ENCODE results near the gene DYRK1B. TPM values are rescaled to one million over a fixed set of nuclear protein-coding genes. Genes with fewer than 3 reads are reported as not detected.

The DYRK1B gene
- total and polyA plus RNA-seq, 11 donors, result 12.8 to 49.1 (median 24.9) TPM

- Histone ChIP-seq H3K36me3 (no peaks in the 10 kb centered on the region), H3K9me3 (no peaks in the 10 kb centered on the region), H3K4me1 (no peaks in the 10 kb centered on the region), H3K27me3 (peaks cover 0 to 12% (median 2%) of the 10 kb centered on the region in 9 donors), H3K4me3 (no peak overlapping the region), H3K27ac (no peak overlapping the region)
- DNase-seq (no peak), ATAC-seq (no peak)
- 38 to 65% (median 42%) methylated on average over 4 of the region's 4 CpGs for WGBS, 4 donors
- intact Hi-C loops (cut with DNase I), result loop anchor here in 1 of 10 donors (10.0 kb wide), 1 partner anchor 162 kb away; no protein-coding TSS in a partner anchor
- TF ChIP-seq POLR2A (IDR thresholded peaks at IDR 0.05) (no peak), CTCF (IDR thresholded peaks at IDR 0.05) (no peak)
Measured at GRCh38 chr19:39802958-39803357, 31.0 kb downstream of the DYRK1B start.

- Histone ChIP-seq H3K4me3 (no peak overlapping the region), H3K27ac (no peak overlapping the region), H3K27me3 (peaks cover 0 to 18% (median 5%) of the 10 kb centered on the region in 9 donors), H3K36me3 (no peaks in the 10 kb centered on the region), H3K4me1 (no peaks in the 10 kb centered on the region), H3K9me3 (no peaks in the 10 kb centered on the region)
- DNase-seq, result no peak
- WGBS, 4 donors, result 49 to 54% (median 53%) methylated on average over 2 of the region's 2 CpGs
- ATAC-seq, result no peak
- intact Hi-C loops (cut with DNase I), result loop anchor here in 4 of 10 donors (10.0 kb wide), 3 partner anchors 168 to 428 kb away; partner anchors contain the start of genes CCNP (in 1 of the 4) and PSMC4 (in 1 of the 4)
- TF ChIP-seq POLR2A (IDR thresholded peaks at IDR 0.05), result no peak
- no peak for TF ChIP-seq CTCF (IDR thresholded peaks at IDR 0.05)
Measured at GRCh38 chr19:39797083-39797482, 36.9 kb downstream of the DYRK1B start.

- 25 to 31% (median 29%) methylated on average over 2 of the region's 2 CpGs for WGBS, 4 donors
- ATAC-seq, result no peak
Measured at GRCh38 chr19:39796000-39796498, 37.9 kb downstream of the DYRK1B start.

More at GRCh38 chr19:39796000-39796498, 37.9 kb downstream of the DYRK1B start:
- intact Hi-C loops (cut with DNase I), result loop anchor here in 4 of 10 donors (10.0 kb wide), 3 partner anchors 169 to 429 kb away; partner anchors contain the start of genes CCNP (in 1 of the 4) and PSMC4 (in 1 of the 4)
- DNase-seq, result no peak
- H3K9me3 ChIP-seq, result no peaks in the 10 kb centered on the region
- peaks cover 0 to 14% (median 4%) of the 10 kb centered on the region in 9 donors for H3K27me3 ChIP-seq
- no peaks in the 10 kb centered on the region for H3K4me1 ChIP-seq
- no peak overlapping the region for H3K4me3 ChIP-seq
- H3K36me3 ChIP-seq, result no peaks in the 10 kb centered on the region
- no peak overlapping the region for H3K27ac ChIP-seq
- TF ChIP-seq POLR2A (IDR thresholded peaks at IDR 0.05) (no peak), CTCF (IDR thresholded peaks at IDR 0.05) (no peak)

Measured in heart left ventricle (tissue), 16 donors.